HG02970 (cell line): ENCODE data around the gene NR2F1.

ENCODE experiments used
- ATAC-seq: cut with Tn5 transposase; IDR thresholded peaks from one replicate; pipeline ENCODE4 v1.9.1; 2021; ENCODE audit warnings: mild to moderate bottlenecking, moderate library complexity, moderate number of reproducible peaks; ENCODE audit not compliant: unreplicated experiment, low FRiP score

NR2F1 gene

GRCh38 chr5:93576994-93577853, 5.8 kb upstream of the NR2F1 start:
- ATAC-seq, result no peak

- no peak for ATAC-seq
These were observed 4.9 kb upstream of the NR2F1 start for GRCh38 chr5:93577854-93578812.

GRCh38 chr5:93578813-93579691, 4.0 kb upstream of the NR2F1 start:
- no peak for ATAC-seq

- ATAC-seq, result no peak
These were observed 3.3 kb upstream of the NR2F1 start for GRCh38 chr5:93579692-93580062.

- ATAC-seq, result no peak
These were observed 2.7 kb upstream of the NR2F1 start for GRCh38 chr5:93580063-93580926.

GRCh38 chr5:93580927-93581445, 2.0 kb upstream of the NR2F1 start, which contains the start of gene NR2F1-AS1:
NR2F1-AS1 (minus strand) TSS chr5:93581219.
- ATAC-seq, result peak; percentile 25

GRCh38 chr5:93582167-93582462, 907 bp upstream of the NR2F1 start:
- ATAC-seq, result no peak

- no peak for ATAC-seq
These were observed 381 bp downstream of the NR2F1 start for GRCh38 chr5:93583439-93583767.

- peak; percentile 36 for ATAC-seq
These were observed 960 bp downstream of the NR2F1 start for GRCh38 chr5:93583768-93584595.

GRCh38 chr5:93584596-93585040, 1.6 kb downstream of the NR2F1 start:
- no peak for ATAC-seq

- no peak for ATAC-seq
These were observed 2.2 kb downstream of the NR2F1 start for GRCh38 chr5:93585041-93585766.

- no peak for ATAC-seq
These were observed 2.9 kb downstream of the NR2F1 start for GRCh38 chr5:93585767-93586385.

GRCh38 chr5:93586736-93587596, 3.9 kb downstream of the NR2F1 start:
- ATAC-seq, result no peak

GRCh38 chr5:93587597-93588351, 4.8 kb downstream of the NR2F1 start:
- no peak for ATAC-seq

GRCh38 chr5:93588352-93589151, 5.5 kb downstream of the NR2F1 start:
- no peak for ATAC-seq
